ENCODE data around the gene LGALS3BP.
"Not testable (repeated sequence)": the region's sequence is repeated elsewhere in the genome, so short reads cannot be mapped to it uniquely, and the experiment has no call there.

Gene LGALS3BP

GRCh38 chr17:78966123-78966813 lies 13.5 kb downstream of the LGALS3BP start:
- Histone ChIP-seq H3K4me1 (ENCODE audit: control insufficient read depth, insufficient read depth, low read length) (no peaks in the 10 kb centered on the region), H3K9ac (ENCODE audit: low read length) (no peak overlapping the region), H3K27me3 (ENCODE audit: control insufficient read depth, insufficient read depth, low read length) (no peaks in the 10 kb centered on the region), H3K36me3 (ENCODE audit: control insufficient read depth, insufficient read depth, low read length) (no peaks in the 10 kb centered on the region), H3K9me3 (ENCODE audit: control insufficient read depth, insufficient read depth, low read depth, low read length) (no peaks in the 10 kb centered on the region), H3K27ac (ENCODE audit: low read depth, low read length) (no peak overlapping the region), H3K4me3 (ENCODE audit: low read depth, low read length) (no peak overlapping the region)

- Histone ChIP-seq H3K27ac (ENCODE audit: low read depth, low read length) (no peak overlapping the region), H3K4me3 (ENCODE audit: low read depth, low read length) (no peak overlapping the region), H3K27me3 (ENCODE audit: control insufficient read depth, insufficient read depth, low read length) (no peaks in the 10 kb centered on the region), H3K9me3 (ENCODE audit: control insufficient read depth, insufficient read depth, low read depth, low read length) (no peaks in the 10 kb centered on the region), H3K36me3 (ENCODE audit: control insufficient read depth, insufficient read depth, low read length) (no peaks in the 10 kb centered on the region), H3K9ac (ENCODE audit: low read length) (no peak overlapping the region), H3K4me1 (ENCODE audit: control insufficient read depth, insufficient read depth, low read length) (no peaks in the 10 kb centered on the region)
These were observed 14.2 kb downstream of the LGALS3BP start for GRCh38 chr17:78965491-78965924.

GRCh38 chr17:78963378-78963777 lies 16.3 kb downstream of the LGALS3BP start:
- Histone ChIP-seq H3K4me3 (ENCODE audit: low read depth, low read length) (no peak overlapping the region), H3K27me3 (ENCODE audit: control insufficient read depth, insufficient read depth, low read length) (no peaks in the 10 kb centered on the region), H3K9me3 (ENCODE audit: control insufficient read depth, insufficient read depth, low read depth, low read length) (no peaks in the 10 kb centered on the region), H3K36me3 (ENCODE audit: control insufficient read depth, insufficient read depth, low read length) (no peaks in the 10 kb centered on the region), H3K4me1 (ENCODE audit: control insufficient read depth, insufficient read depth, low read length) (no peaks in the 10 kb centered on the region), H3K9ac (ENCODE audit: low read length) (no peak overlapping the region), H3K27ac (ENCODE audit: low read depth, low read length) (no peak overlapping the region)

GRCh38 chr17:78962984-78963348 lies 16.8 kb downstream of the LGALS3BP start:
- H3K36me3 ChIP-seq (ENCODE audit: control insufficient read depth, insufficient read depth, low read length); H3K4me3 ChIP-seq (ENCODE audit: low read depth, low read length); H3K9me3 ChIP-seq (ENCODE audit: control insufficient read depth, insufficient read depth, low read depth, low read length); H3K27ac ChIP-seq (ENCODE audit: low read depth, low read length); H3K4me1 ChIP-seq (ENCODE audit: control insufficient read depth, insufficient read depth, low read length); H3K27me3 ChIP-seq (ENCODE audit: control insufficient read depth, insufficient read depth, low read length); H3K9ac ChIP-seq (ENCODE audit: low read length): not testable (repeated sequence)

- H3K27ac ChIP-seq (ENCODE audit: low read depth, low read length) = no peak overlapping the region
These were observed 17.3 kb downstream of the LGALS3BP start for GRCh38 chr17:78962345-78962983.

GRCh38 chr17:78961571-78961970 lies 18.2 kb downstream of the LGALS3BP start:
- H3K27me3 ChIP-seq (ENCODE audit: control insufficient read depth, insufficient read depth, low read length) = no peaks in the 10 kb centered on the region
- no peaks in the 10 kb centered on the region for H3K9me3 ChIP-seq (ENCODE audit: control insufficient read depth, insufficient read depth, low read depth, low read length)
- H3K9ac ChIP-seq (ENCODE audit: low read length) = no peak overlapping the region
- H3K4me3 ChIP-seq (ENCODE audit: low read depth, low read length) = no peak overlapping the region
- peaks cover 2% of the 10 kb centered on the region; the same call in 1 of the 2 replicates for H3K4me1 ChIP-seq (ENCODE audit: control insufficient read depth, insufficient read depth, low read length)
- no peak overlapping the region for H3K27ac ChIP-seq (ENCODE audit: low read depth, low read length)
- no peaks in the 10 kb centered on the region for H3K36me3 ChIP-seq (ENCODE audit: control insufficient read depth, insufficient read depth, low read length)

More at GRCh38 chr17:78962345-78962983, 17.3 kb downstream of the LGALS3BP start:
- no peak overlapping the region for H3K9ac ChIP-seq (ENCODE audit: low read length)
- no peaks in the 10 kb centered on the region for H3K4me1 ChIP-seq (ENCODE audit: control insufficient read depth, insufficient read depth, low read length)
- no peaks in the 10 kb centered on the region for H3K9me3 ChIP-seq (ENCODE audit: control insufficient read depth, insufficient read depth, low read depth, low read length)
- H3K4me3 ChIP-seq (ENCODE audit: low read depth, low read length) = no peak overlapping the region
- no peaks in the 10 kb centered on the region for H3K27me3 ChIP-seq (ENCODE audit: control insufficient read depth, insufficient read depth, low read length)
- H3K36me3 ChIP-seq (ENCODE audit: control insufficient read depth, insufficient read depth, low read length) = no peaks in the 10 kb centered on the region

DNA sequence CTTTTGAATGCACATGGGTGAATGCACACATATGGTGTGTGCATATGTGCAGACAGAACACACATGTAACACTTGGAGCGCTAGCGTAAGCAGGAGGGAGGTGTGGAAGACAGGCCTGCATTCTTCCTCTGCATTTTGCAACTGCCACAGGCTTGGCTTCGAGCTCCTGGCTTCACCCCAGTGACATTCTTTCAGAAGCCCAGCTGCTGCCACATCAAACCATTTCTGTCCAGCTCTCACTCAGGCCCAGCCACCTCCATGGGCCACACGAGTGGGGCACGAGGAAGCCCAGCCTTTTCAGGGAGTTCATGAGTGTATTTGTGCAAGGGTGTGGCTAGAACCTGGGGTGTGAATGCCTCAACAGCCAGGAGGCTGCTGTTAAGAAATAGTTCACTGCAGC lies 18.8 kb downstream of the LGALS3BP start:
- Histone ChIP-seq H3K27ac (ENCODE audit: low read depth, low read length) (no peak overlapping the region), H3K9ac (ENCODE audit: low read length) (no peak overlapping the region), H3K4me1 (ENCODE audit: control insufficient read depth, insufficient read depth, low read length) (peaks cover 5% of the 10 kb centered on the region; the same call in 1 of the 2 replicates), H3K9me3 (ENCODE audit: control insufficient read depth, insufficient read depth, low read depth, low read length) (no peaks in the 10 kb centered on the region), H3K36me3 (ENCODE audit: control insufficient read depth, insufficient read depth, low read length) (no peaks in the 10 kb centered on the region), H3K4me3 (ENCODE audit: low read depth, low read length) (no peak overlapping the region), H3K27me3 (ENCODE audit: control insufficient read depth, insufficient read depth, low read length) (no peaks in the 10 kb centered on the region)

GRCh38 chr17:78959803-78960202 lies 19.9 kb downstream of the LGALS3BP start:
- Histone ChIP-seq H3K4me3 (ENCODE audit: low read depth, low read length) (no peak overlapping the region), H3K9me3 (ENCODE audit: control insufficient read depth, insufficient read depth, low read depth, low read length) (no peaks in the 10 kb centered on the region), H3K36me3 (ENCODE audit: control insufficient read depth, insufficient read depth, low read length) (no peaks in the 10 kb centered on the region), H3K9ac (ENCODE audit: low read length) (no peak overlapping the region), H3K27ac (ENCODE audit: low read depth, low read length) (no peak overlapping the region), H3K27me3 (ENCODE audit: control insufficient read depth, insufficient read depth, low read length) (no peaks in the 10 kb centered on the region), H3K4me1 (ENCODE audit: control insufficient read depth, insufficient read depth, low read length) (peaks cover 5% of the 10 kb centered on the region; the same call in 1 of the 2 replicates)

- Histone ChIP-seq H3K36me3 (ENCODE audit: control insufficient read depth, insufficient read depth, low read length) (no peaks in the 10 kb centered on the region), H3K4me3 (ENCODE audit: low read depth, low read length) (no peak overlapping the region), H3K27ac (ENCODE audit: low read depth, low read length) (no peak overlapping the region), H3K9me3 (ENCODE audit: control insufficient read depth, insufficient read depth, low read depth, low read length) (no peaks in the 10 kb centered on the region), H3K27me3 (ENCODE audit: control insufficient read depth, insufficient read depth, low read length) (no peaks in the 10 kb centered on the region), H3K9ac (ENCODE audit: low read length) (no peak overlapping the region), H3K4me1 (ENCODE audit: control insufficient read depth, insufficient read depth, low read length) (peaks cover 5% of the 10 kb centered on the region; the same call in 1 of the 2 replicates)
These were observed 21.0 kb downstream of the LGALS3BP start for GRCh38 chr17:78958641-78959127.

GRCh38 chr17:78957128-78957527 lies 22.6 kb downstream of the LGALS3BP start:
- Histone ChIP-seq H3K9ac (ENCODE audit: low read length) (no peak overlapping the region), H3K9me3 (ENCODE audit: control insufficient read depth, insufficient read depth, low read depth, low read length) (no peaks in the 10 kb centered on the region), H3K36me3 (ENCODE audit: control insufficient read depth, insufficient read depth, low read length) (no peaks in the 10 kb centered on the region), H3K4me3 (ENCODE audit: low read depth, low read length) (no peak overlapping the region), H3K27ac (ENCODE audit: low read depth, low read length) (no peak overlapping the region), H3K27me3 (ENCODE audit: control insufficient read depth, insufficient read depth, low read length) (no peaks in the 10 kb centered on the region), H3K4me1 (ENCODE audit: control insufficient read depth, insufficient read depth, low read length) (peaks cover 5% of the 10 kb centered on the region; the same call in 1 of the 2 replicates)

- H3K36me3 ChIP-seq (ENCODE audit: control insufficient read depth, insufficient read depth, low read length) = no peaks in the 10 kb centered on the region
- H3K27ac ChIP-seq (ENCODE audit: low read depth, low read length) = no peak overlapping the region
- H3K4me3 ChIP-seq (ENCODE audit: low read depth, low read length) = no peak overlapping the region
- H3K27me3 ChIP-seq (ENCODE audit: control insufficient read depth, insufficient read depth, low read length) = no peaks in the 10 kb centered on the region
- no peak overlapping the region for H3K9ac ChIP-seq (ENCODE audit: low read length)
- H3K9me3 ChIP-seq (ENCODE audit: control insufficient read depth, insufficient read depth, low read depth, low read length) = peaks cover 4% of the 10 kb centered on the region
- H3K4me1 ChIP-seq (ENCODE audit: control insufficient read depth, insufficient read depth, low read length) = peaks cover 5% of the 10 kb centered on the region; the same call in 1 of the 2 replicates
These were observed 23.5 kb downstream of the LGALS3BP start for GRCh38 chr17:78956254-78956653.
